ENCODE results near the gene TOX2. TPM values are rescaled to one million over a fixed set of nuclear protein-coding genes. Genes with fewer than 3 reads are reported as not detected.

Gene TOX2
- total RNA-seq, 4 donors from 2014 or later, result 0.20 to 0.42 TPM; not detected in 2

- H3K4me1 ChIP-seq, result peaks cover under 1 to 11% of the 10 kb centered on the region in 2 donors
- H3K9me3 ChIP-seq, result no peaks in the 10 kb centered on the region
- in situ Hi-C loops (cut with MboI; ENCODE audit: low sequenced_read_pairs in 4 of 4) (loop anchor here (5.0 to 25.0 kb wide), 3 partner anchors 82 to 202 kb away; partner anchors contain the start of gene FITM2 (in 3 of the 4)), intact Hi-C loops (cut with DNase I; ENCODE audit: low total_unique reads) (no loop called here)
- H3K27ac ChIP-seq, result no peak overlapping the region
- no peak overlapping the region for H3K4me3 ChIP-seq
- no peaks in the 10 kb centered on the region for H3K27me3 ChIP-seq
- H3K36me3 ChIP-seq, result no peaks in the 10 kb centered on the region
- TF ChIP-seq CTCF (IDR thresholded peaks at IDR 0.05 in 4 of 5, conservative IDR thresholded peaks at IDR 0.05 in 1 of 5) (peak in 2 of 5 experiments; percentile 15 to 30), POLR2A (IDR thresholded peaks at IDR 0.05) (no peak)
- ATAC-seq (no peak), DNase-seq (no peak)
Measured at GRCh38 chr20:44109951-44110361, 195.3 kb downstream of the TOX2 start.

GRCh38 chr20:44110816-44111568 lies 196.3 kb downstream of the TOX2 start:
- Histone ChIP-seq H3K4me3 (no peak overlapping the region), H3K27me3 (no peaks in the 10 kb centered on the region), H3K36me3 (no peaks in the 10 kb centered on the region), H3K9me3 (no peaks in the 10 kb centered on the region), H3K4me1 (peaks cover 0 to 2% of the 10 kb centered on the region in 2 donors), H3K27ac (no peak overlapping the region)
- ATAC-seq, result no peak
- no peak for DNase-seq
- TF ChIP-seq POLR2A (IDR thresholded peaks at IDR 0.05) (no peak), CTCF (IDR thresholded peaks at IDR 0.05 in 4 of 5, conservative IDR thresholded peaks at IDR 0.05 in 1 of 5) (no peak)
- in situ Hi-C loops (cut with MboI; ENCODE audit: low sequenced_read_pairs in 4 of 4) (loop anchor here (5.0 to 25.0 kb wide), 3 partner anchors 81 to 201 kb away; partner anchors contain the start of gene FITM2 (in 3 of the 4)), intact Hi-C loops (cut with DNase I; ENCODE audit: low total_unique reads) (no loop called here)

- in situ Hi-C loops (cut with MboI; ENCODE audit: low sequenced_read_pairs in 4 of 4), result loop anchor here (5.0 to 25.0 kb wide), 3 partner anchors 80 to 200 kb away; partner anchors contain the start of gene FITM2 (in 3 of the 4)
Measured at GRCh38 chr20:44111712-44112335, 197.2 kb downstream of the TOX2 start.

GRCh38 chr20:44112456-44112855 lies 197.8 kb downstream of the TOX2 start:
- H3K27me3 ChIP-seq, result no peaks in the 10 kb centered on the region
- no peaks in the 10 kb centered on the region for H3K36me3 ChIP-seq
- TF ChIP-seq CTCF (IDR thresholded peaks at IDR 0.05 in 4 of 5, conservative IDR thresholded peaks at IDR 0.05 in 1 of 5) (no peak), POLR2A (IDR thresholded peaks at IDR 0.05) (no peak)
- no peak for ATAC-seq
- no peak overlapping the region for H3K4me3 ChIP-seq
- H3K4me1 ChIP-seq, result peaks cover 3 to 8% of the 10 kb centered on the region in 2 donors
- peak overlapping the region in 2 of 4 donors; percentile 18 to 27 for H3K27ac ChIP-seq
- in situ Hi-C loops (cut with MboI; ENCODE audit: low sequenced_read_pairs in 4 of 4), result loop anchor here (5.0 to 25.0 kb wide), 3 partner anchors 80 to 200 kb away; partner anchors contain the start of gene FITM2 (in 3 of the 4)
- intact Hi-C loops (cut with DNase I; ENCODE audit: low total_unique reads), result no loop called here
- DNase-seq, result no peak
- H3K9me3 ChIP-seq, result no peaks in the 10 kb centered on the region

More at GRCh38 chr20:44111712-44112335, 197.2 kb downstream of the TOX2 start:
- Histone ChIP-seq H3K27ac (no peak overlapping the region), H3K36me3 (no peaks in the 10 kb centered on the region), H3K4me1 (peaks cover 1 to 3% of the 10 kb centered on the region in 2 donors), H3K27me3 (no peaks in the 10 kb centered on the region), H3K4me3 (no peak overlapping the region), H3K9me3 (no peaks in the 10 kb centered on the region)
- DNase-seq, result no peak
- TF ChIP-seq CTCF (IDR thresholded peaks at IDR 0.05 in 4 of 5, conservative IDR thresholded peaks at IDR 0.05 in 1 of 5), result no peak
- no peak for TF ChIP-seq POLR2A (IDR thresholded peaks at IDR 0.05)
- ATAC-seq, result no peak
- intact Hi-C loops (cut with DNase I; ENCODE audit: low total_unique reads), result no loop called here

All from gastrocnemius medialis (tissue), 4 donors.